NOMO-1 treated with DMSO at 0.1 percent for 48 hours (cell line): ENCODE data around the gene CAMTA1.
"Not testable (repeated sequence)": the region's sequence is repeated elsewhere in the genome, so short reads cannot be mapped to it uniquely, and the experiment has no call there.

Source experiments
- DNase-seq: peaks from one replicate; lab custom pipeline; 2025; ENCODE audit not compliant: unreplicated experiment; lab: John Stamatoyannopoulos, UW

The CAMTA1 gene

GRCh38 chr1:6803357-6803756 is 18.1 kb downstream of the CAMTA1 start:
- no peak for DNase-seq

GRCh38 chr1:6805004-6805416 is 19.8 kb downstream of the CAMTA1 start:
- DNase-seq, result no peak

GRCh38 chr1:6807782-6808181 is 22.5 kb downstream of the CAMTA1 start:
- DNase-seq, result no peak

- no peak for DNase-seq
Measured at GRCh38 chr1:6809461-6809860, 24.2 kb downstream of the CAMTA1 start.

GRCh38 chr1:6810146-6810734 is 25.0 kb downstream of the CAMTA1 start:
- not testable (repeated sequence) for DNase-seq

- no peak for DNase-seq
Measured at GRCh38 chr1:6811583-6811982, 26.3 kb downstream of the CAMTA1 start.

GRCh38 chr1:6813165-6813564 is 27.9 kb downstream of the CAMTA1 start:
- DNase-seq, result no peak

- no peak for DNase-seq
Measured at GRCh38 chr1:6815726-6816125, 30.5 kb downstream of the CAMTA1 start.

- DNase-seq, result no peak
Measured at GRCh38 chr1:6819246-6820040, 34.2 kb downstream of the CAMTA1 start.

GRCh38 chr1:6820899-6821298 is 35.6 kb downstream of the CAMTA1 start:
- no peak for DNase-seq

GRCh38 chr1:6822530-6823359 is 37.5 kb downstream of the CAMTA1 start:
- no peak for DNase-seq

- no peak for DNase-seq
Measured at GRCh38 chr1:6823793-6824192, 38.5 kb downstream of the CAMTA1 start.

- DNase-seq, result no peak
Measured at GRCh38 chr1:6824665-6825368, 39.6 kb downstream of the CAMTA1 start.

GRCh38 chr1:6825828-6826227 is 40.6 kb downstream of the CAMTA1 start:
- DNase-seq, result no peak

- DNase-seq, result no peak
Measured at GRCh38 chr1:6827079-6827478, 41.8 kb downstream of the CAMTA1 start.

GRCh38 chr1:6827630-6828165 is 42.4 kb downstream of the CAMTA1 start:
- no peak for DNase-seq

GRCh38 chr1:6831366-6831765 is 46.1 kb downstream of the CAMTA1 start:
- DNase-seq, result no peak

- DNase-seq, result not testable (repeated sequence)
Measured at GRCh38 chr1:6832006-6832405, 46.8 kb downstream of the CAMTA1 start.

GRCh38 chr1:6832531-6833188 is 47.4 kb downstream of the CAMTA1 start:
- no peak for DNase-seq

- no peak for DNase-seq
Measured at GRCh38 chr1:6833804-6834203, 48.5 kb downstream of the CAMTA1 start.
